ENCODE measurements around the gene NPY2R. TPM values are rescaled to one million over a fixed set of nuclear protein-coding genes. Genes with fewer than 3 reads are reported as not detected.

Gene NPY2R
- total and polyA plus RNA-seq, 5 donors from 2014 or later: not detected

DNA sequence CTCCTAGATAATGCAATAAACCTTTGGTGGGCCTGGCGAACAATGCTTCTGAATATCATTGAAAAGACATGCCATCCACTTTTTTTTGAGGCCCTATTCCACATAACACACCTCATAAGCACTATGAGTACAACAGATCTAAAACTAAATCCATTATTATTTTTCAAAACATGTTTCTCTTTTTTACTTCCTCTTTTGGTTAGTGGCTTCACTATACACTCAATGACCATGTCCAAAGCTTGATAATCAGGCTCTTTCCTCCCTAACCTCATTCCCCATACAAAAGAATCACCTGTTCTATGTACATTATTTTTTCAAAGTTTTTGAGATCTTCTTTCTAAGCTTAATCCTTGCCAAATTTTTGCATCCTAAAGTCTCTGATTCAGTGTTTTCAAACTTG is 20.4 kb upstream of the NPY2R start:
- Histone ChIP-seq H3K4me1 (ENCODE audit: control insufficient read depth, insufficient read depth, low read length, poor library complexity, severe bottlenecking) (no peaks in the 10 kb centered on the region), H3K4me3 (ENCODE audit: low read depth, low read length) (no peak overlapping the region), H3K27ac (ENCODE audit: insufficient read depth, low read length, poor library complexity, severe bottlenecking) (no peak overlapping the region), H3K36me3 (ENCODE audit: control insufficient read depth, insufficient read depth, low read length) (no peaks in the 10 kb centered on the region), H3K9me3 (ENCODE audit: control insufficient read depth in 2 of 2, low read length in 2 of 2) (no peaks in the 10 kb centered on the region), H3K27me3 (ENCODE audit: control insufficient read depth, insufficient read depth, low read length) (no peaks in the 10 kb centered on the region)
- ATAC-seq (ENCODE audit: low read depth in 2 of 2) (no peak), DNase-seq (no peak)
- H3K27ac Mint-ChIP-seq: no peak overlapping the region
- peaks cover 0 to 3% (median 0%) of the 10 kb centered on the region in 7 donors for H3K9me3 Mint-ChIP-seq
- no peaks in the 10 kb centered on the region for H3K4me1 Mint-ChIP-seq
- no peak overlapping the region for H3K4me3 Mint-ChIP-seq
- H3K36me3 Mint-ChIP-seq: no peaks in the 10 kb centered on the region
- H3K27me3 Mint-ChIP-seq: no peaks in the 10 kb centered on the region

DNA sequence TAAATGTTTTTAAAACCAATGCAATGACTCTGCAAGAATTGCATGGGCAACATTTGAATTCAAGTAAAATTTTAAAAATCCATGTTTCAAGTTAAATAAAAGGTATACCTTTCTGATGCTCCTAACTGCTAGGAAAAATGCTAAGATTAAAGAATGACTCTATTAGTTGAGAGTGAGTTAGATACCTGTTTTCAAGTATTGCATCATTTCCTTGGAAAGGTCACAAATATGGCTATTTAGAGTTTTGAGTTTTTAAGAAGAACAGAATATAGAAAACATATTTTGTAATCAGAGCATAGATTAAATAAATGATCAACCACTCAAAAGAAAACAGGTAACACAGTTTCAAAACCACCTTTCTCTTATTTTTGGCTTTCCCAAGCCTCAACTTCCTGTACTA is 18.3 kb upstream of the NPY2R start:
- no peaks in the 10 kb centered on the region for H3K4me1 ChIP-seq (ENCODE audit: control insufficient read depth, insufficient read depth, low read length, poor library complexity, severe bottlenecking)
- Mint-ChIP-seq H3K4me1 (no peaks in the 10 kb centered on the region), H3K27me3 (no peaks in the 10 kb centered on the region), H3K27ac (no peak overlapping the region), H3K4me3 (no peak overlapping the region), H3K36me3 (no peaks in the 10 kb centered on the region), H3K9me3 (peaks cover 0 to 3% (median 0%) of the 10 kb centered on the region in 7 donors)
- no peaks in the 10 kb centered on the region for H3K36me3 ChIP-seq (ENCODE audit: control insufficient read depth, insufficient read depth, low read length)
- no peak overlapping the region for H3K4me3 ChIP-seq (ENCODE audit: low read depth, low read length)
- no peak overlapping the region for H3K27ac ChIP-seq (ENCODE audit: insufficient read depth, low read length, poor library complexity, severe bottlenecking)
- H3K27me3 ChIP-seq (ENCODE audit: control insufficient read depth, insufficient read depth, low read length): no peaks in the 10 kb centered on the region
- ATAC-seq (ENCODE audit: low read depth in 2 of 2) (no peak), DNase-seq (no peak)
- no peaks in the 10 kb centered on the region for H3K9me3 ChIP-seq (ENCODE audit: control insufficient read depth in 2 of 2, low read length in 2 of 2)

DNA sequence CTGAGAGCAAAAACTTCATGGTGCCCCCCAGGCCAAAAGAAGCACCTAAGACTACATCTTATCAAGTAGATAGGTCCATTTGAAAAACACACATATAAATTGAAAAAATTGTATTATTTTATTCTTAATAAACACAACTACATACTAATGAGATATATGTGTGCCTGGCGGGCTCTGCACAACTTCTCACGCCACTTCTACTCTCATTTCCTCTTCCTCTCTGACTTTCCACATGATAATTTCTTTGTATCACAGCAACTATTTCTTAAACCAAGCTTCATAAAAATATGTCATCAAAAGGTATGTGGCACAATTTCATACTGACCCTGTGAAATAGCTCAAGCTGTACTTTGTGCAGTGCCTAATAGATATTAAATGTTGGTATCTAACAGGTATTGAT is 10.7 kb upstream of the NPY2R start:
- Mint-ChIP-seq H3K4me3 (no peak overlapping the region), H3K9me3 (peaks cover 0 to 3% (median 0%) of the 10 kb centered on the region in 7 donors), H3K36me3 (no peaks in the 10 kb centered on the region), H3K4me1 (no peaks in the 10 kb centered on the region), H3K27me3 (no peaks in the 10 kb centered on the region), H3K27ac (no peak overlapping the region)
- Histone ChIP-seq H3K4me1 (ENCODE audit: control insufficient read depth, insufficient read depth, low read length, poor library complexity, severe bottlenecking) (no peaks in the 10 kb centered on the region), H3K36me3 (ENCODE audit: control insufficient read depth, insufficient read depth, low read length) (no peaks in the 10 kb centered on the region), H3K4me3 (ENCODE audit: low read depth, low read length) (no peak overlapping the region), H3K27ac (ENCODE audit: insufficient read depth, low read length, poor library complexity, severe bottlenecking) (no peak overlapping the region), H3K27me3 (ENCODE audit: control insufficient read depth, insufficient read depth, low read length) (no peaks in the 10 kb centered on the region), H3K9me3 (ENCODE audit: control insufficient read depth in 2 of 2, low read length in 2 of 2) (no peaks in the 10 kb centered on the region)
- ATAC-seq (ENCODE audit: low read depth in 2 of 2): no peak
- DNase-seq: no peak

DNA sequence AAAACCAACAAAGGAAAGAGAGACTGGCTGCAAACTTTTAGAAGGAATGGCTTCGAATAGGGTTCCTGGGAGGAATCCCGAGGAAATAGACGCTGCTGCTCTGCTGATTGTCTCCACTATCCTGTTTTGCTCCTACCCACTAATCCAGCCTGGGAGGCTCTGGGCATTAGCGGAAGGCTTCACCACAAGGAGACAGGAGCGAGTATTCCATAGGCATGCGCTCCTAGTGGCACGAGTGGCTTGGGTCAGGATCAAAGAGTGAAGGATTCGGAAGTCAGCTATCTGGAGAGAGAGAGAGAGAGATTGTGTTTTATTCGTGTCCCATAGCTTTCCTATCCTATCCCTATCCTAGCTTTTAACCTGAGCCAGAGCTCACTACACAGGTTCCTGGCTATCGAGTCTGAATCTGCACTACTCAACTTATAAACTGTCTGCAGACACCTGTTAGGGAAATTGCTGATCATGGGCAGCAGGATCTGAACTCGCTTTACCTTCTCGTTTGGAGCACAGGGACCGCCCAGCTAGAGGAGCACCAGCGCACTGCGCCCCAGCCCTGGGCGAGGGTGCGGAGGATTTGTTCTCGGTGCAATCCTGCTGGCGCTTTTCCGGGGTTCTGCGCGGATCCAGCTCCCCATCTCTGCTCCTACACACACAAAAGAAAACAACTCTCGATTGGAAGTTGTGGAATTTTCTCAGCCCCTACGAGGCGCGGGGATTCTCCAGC is 740 bp upstream of the NPY2R start:
- Histone ChIP-seq H3K27me3 (ENCODE audit: control insufficient read depth, insufficient read depth, low read length) (peaks cover 10% of the 10 kb centered on the region), H3K36me3 (ENCODE audit: control insufficient read depth, insufficient read depth, low read length) (no peaks in the 10 kb centered on the region), H3K4me1 (ENCODE audit: control insufficient read depth, insufficient read depth, low read length, poor library complexity, severe bottlenecking) (no peaks in the 10 kb centered on the region), H3K9me3 (ENCODE audit: control insufficient read depth in 2 of 2, low read length in 2 of 2) (no peaks in the 10 kb centered on the region), H3K4me3 (ENCODE audit: low read depth, low read length) (no peak overlapping the region), H3K27ac (ENCODE audit: insufficient read depth, low read length, poor library complexity, severe bottlenecking) (no peak overlapping the region)
- no peak for DNase-seq
- no peak for ATAC-seq (ENCODE audit: low read depth in 2 of 2)
- H3K4me1 Mint-ChIP-seq: no peaks in the 10 kb centered on the region
- no peak overlapping the region for H3K4me3 Mint-ChIP-seq
- H3K36me3 Mint-ChIP-seq: no peaks in the 10 kb centered on the region
- H3K27me3 Mint-ChIP-seq: peaks cover 30% of the 10 kb centered on the region
- H3K27ac Mint-ChIP-seq: no peak overlapping the region
- peaks cover 0 to 4% (median 0%) of the 10 kb centered on the region in 7 donors for H3K9me3 Mint-ChIP-seq

DNA sequence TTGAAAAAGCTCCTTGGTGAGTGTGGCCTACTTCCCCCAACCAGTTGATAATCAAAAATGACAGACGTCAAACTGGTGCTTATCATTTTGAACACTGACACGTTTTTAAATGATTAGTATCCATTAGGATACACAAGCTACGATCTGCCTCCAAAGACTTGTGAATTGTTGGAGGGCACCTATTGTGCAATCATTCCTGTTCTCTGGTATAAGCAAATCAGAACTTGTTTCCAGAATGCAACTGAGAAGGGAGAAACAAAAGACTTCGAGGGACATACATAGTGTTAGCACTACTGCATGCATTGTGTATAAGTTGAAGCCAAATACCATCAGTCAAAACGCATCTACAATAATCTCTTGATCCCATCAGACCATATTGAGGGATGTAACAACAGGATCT is 11.6 kb downstream of the NPY2R start:
- DNase-seq (no peak), ATAC-seq (ENCODE audit: low read depth in 2 of 2) (no peak)
- no peak overlapping the region for H3K27ac ChIP-seq (ENCODE audit: insufficient read depth, low read length, poor library complexity, severe bottlenecking)
- H3K4me3 ChIP-seq (ENCODE audit: low read depth, low read length): no peak overlapping the region
- no peaks in the 10 kb centered on the region for H3K27me3 ChIP-seq (ENCODE audit: control insufficient read depth, insufficient read depth, low read length)
- no peaks in the 10 kb centered on the region for H3K4me1 ChIP-seq (ENCODE audit: control insufficient read depth, insufficient read depth, low read length, poor library complexity, severe bottlenecking)
- no peaks in the 10 kb centered on the region for H3K9me3 ChIP-seq (ENCODE audit: control insufficient read depth in 2 of 2, low read length in 2 of 2)
- H3K4me3 Mint-ChIP-seq: no peak overlapping the region
- H3K36me3 Mint-ChIP-seq: no peaks in the 10 kb centered on the region
- no peaks in the 10 kb centered on the region for H3K27me3 Mint-ChIP-seq
- H3K4me1 Mint-ChIP-seq: no peaks in the 10 kb centered on the region
- H3K36me3 ChIP-seq (ENCODE audit: control insufficient read depth, insufficient read depth, low read length): no peaks in the 10 kb centered on the region
- no peak overlapping the region for H3K27ac Mint-ChIP-seq
- H3K9me3 Mint-ChIP-seq: peaks cover 0 to 4% (median 0%) of the 10 kb centered on the region in 7 donors

DNA sequence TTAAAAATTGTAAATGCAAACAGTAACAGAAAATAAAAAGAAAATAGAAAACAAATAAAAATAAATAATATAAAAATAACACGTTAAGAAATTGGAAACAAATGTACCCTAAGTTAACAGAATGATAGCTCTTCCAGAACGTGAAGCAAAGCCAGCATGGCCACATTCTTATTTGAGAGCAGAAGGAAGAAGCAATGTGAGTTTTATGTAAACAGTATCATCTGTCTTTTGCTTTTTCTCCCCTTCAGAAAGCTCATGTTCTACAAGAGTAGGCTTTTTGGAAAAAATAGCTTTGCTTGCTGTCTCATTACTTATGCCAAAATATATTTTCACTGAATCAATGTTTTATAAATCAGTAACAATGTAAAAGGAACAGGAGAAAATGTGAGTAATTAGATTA is 18.7 kb downstream of the NPY2R start:
- no peaks in the 10 kb centered on the region for H3K27me3 Mint-ChIP-seq
- H3K4me1 ChIP-seq (ENCODE audit: control insufficient read depth, insufficient read depth, low read length, poor library complexity, severe bottlenecking): no peaks in the 10 kb centered on the region
- no peaks in the 10 kb centered on the region for H3K27me3 ChIP-seq (ENCODE audit: control insufficient read depth, insufficient read depth, low read length)
- H3K4me3 ChIP-seq (ENCODE audit: low read depth, low read length): no peak overlapping the region
- ATAC-seq (ENCODE audit: low read depth in 2 of 2) (no peak), DNase-seq (no peak)
- no peak overlapping the region for H3K4me3 Mint-ChIP-seq
- H3K9me3 ChIP-seq (ENCODE audit: control insufficient read depth in 2 of 2, low read length in 2 of 2): no peaks in the 10 kb centered on the region
- no peaks in the 10 kb centered on the region for H3K36me3 ChIP-seq (ENCODE audit: control insufficient read depth, insufficient read depth, low read length)
- no peaks in the 10 kb centered on the region for H3K4me1 Mint-ChIP-seq
- no peaks in the 10 kb centered on the region for H3K9me3 Mint-ChIP-seq
- H3K27ac Mint-ChIP-seq: no peak overlapping the region
- no peak overlapping the region for H3K27ac ChIP-seq (ENCODE audit: insufficient read depth, low read length, poor library complexity, severe bottlenecking)
- H3K36me3 Mint-ChIP-seq: no peaks in the 10 kb centered on the region

DNA sequence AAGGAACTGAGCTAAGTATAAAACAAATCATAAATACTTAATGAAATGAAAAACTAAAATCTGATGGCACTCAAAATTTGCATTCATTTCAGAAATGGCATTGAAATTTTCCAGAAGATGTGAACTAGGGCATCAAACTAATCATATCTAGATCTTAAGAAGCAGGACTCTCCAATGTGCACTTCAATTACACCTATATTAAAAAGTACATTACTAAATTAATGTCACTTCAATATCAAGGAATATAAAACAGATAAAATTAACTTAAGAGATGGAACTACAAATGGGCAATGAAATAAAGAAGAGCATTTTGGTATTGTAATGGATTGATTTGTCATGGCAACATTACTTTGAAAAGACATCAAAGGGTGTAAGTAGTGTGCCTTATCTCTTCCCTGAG is 20.3 kb downstream of the NPY2R start:
- no peak for DNase-seq
- Histone ChIP-seq H3K9me3 (ENCODE audit: control insufficient read depth in 2 of 2, low read length in 2 of 2) (no peaks in the 10 kb centered on the region), H3K27ac (ENCODE audit: insufficient read depth, low read length, poor library complexity, severe bottlenecking) (no peak overlapping the region), H3K4me3 (ENCODE audit: low read depth, low read length) (no peak overlapping the region), H3K36me3 (ENCODE audit: control insufficient read depth, insufficient read depth, low read length) (no peaks in the 10 kb centered on the region), H3K4me1 (ENCODE audit: control insufficient read depth, insufficient read depth, low read length, poor library complexity, severe bottlenecking) (no peaks in the 10 kb centered on the region), H3K27me3 (ENCODE audit: control insufficient read depth, insufficient read depth, low read length) (no peaks in the 10 kb centered on the region)
- Mint-ChIP-seq H3K9me3 (no peaks in the 10 kb centered on the region), H3K4me1 (no peaks in the 10 kb centered on the region), H3K27ac (no peak overlapping the region), H3K4me3 (no peak overlapping the region), H3K36me3 (no peaks in the 10 kb centered on the region), H3K27me3 (no peaks in the 10 kb centered on the region)
- ATAC-seq (ENCODE audit: low read depth in 2 of 2): no peak

DNA sequence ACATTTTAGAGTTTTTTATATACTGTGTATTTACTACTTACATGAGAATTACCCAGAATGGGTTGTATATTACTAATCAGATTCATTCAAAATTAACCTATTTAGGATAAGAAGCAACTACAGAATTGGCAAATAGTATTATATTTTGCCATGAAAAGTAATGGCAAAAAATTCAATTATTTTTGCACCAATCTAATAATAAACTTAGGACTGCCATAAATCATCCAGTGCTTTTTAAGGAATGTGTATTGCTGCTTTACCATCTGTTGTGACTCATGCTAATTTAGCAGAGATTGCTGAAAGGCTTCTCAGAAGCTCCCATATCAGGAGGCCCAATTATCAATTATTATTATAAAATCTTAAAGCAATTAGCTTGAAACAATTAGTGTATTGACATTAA is 24.0 kb downstream of the NPY2R start:
- Histone ChIP-seq H3K4me1 (ENCODE audit: control insufficient read depth, insufficient read depth, low read length, poor library complexity, severe bottlenecking) (no peaks in the 10 kb centered on the region), H3K9me3 (ENCODE audit: control insufficient read depth in 2 of 2, low read length in 2 of 2) (no peaks in the 10 kb centered on the region), H3K27me3 (ENCODE audit: control insufficient read depth, insufficient read depth, low read length) (no peaks in the 10 kb centered on the region), H3K4me3 (ENCODE audit: low read depth, low read length) (no peak overlapping the region), H3K36me3 (ENCODE audit: control insufficient read depth, insufficient read depth, low read length) (no peaks in the 10 kb centered on the region), H3K27ac (ENCODE audit: insufficient read depth, low read length, poor library complexity, severe bottlenecking) (no peak overlapping the region)
- Mint-ChIP-seq H3K9me3 (peaks cover 0 to 1% (median 0%) of the 10 kb centered on the region in 7 donors), H3K4me1 (no peaks in the 10 kb centered on the region), H3K27ac (no peak overlapping the region), H3K27me3 (no peaks in the 10 kb centered on the region), H3K4me3 (no peak overlapping the region), H3K36me3 (no peaks in the 10 kb centered on the region)
- ATAC-seq (ENCODE audit: low read depth in 2 of 2) (no peak), DNase-seq (no peak)

Data from CD4-positive, CD25-positive, alpha-beta regulatory T cell (primary cell).